ENCODE data around the gene AP3S1. TPM values are rescaled to one million over a fixed set of nuclear protein-coding genes. Genes with fewer than 3 reads are reported as not detected.

The AP3S1 gene
- total RNA-seq: 84.7 and 96.2 TPM in 2 replicates

DNA sequence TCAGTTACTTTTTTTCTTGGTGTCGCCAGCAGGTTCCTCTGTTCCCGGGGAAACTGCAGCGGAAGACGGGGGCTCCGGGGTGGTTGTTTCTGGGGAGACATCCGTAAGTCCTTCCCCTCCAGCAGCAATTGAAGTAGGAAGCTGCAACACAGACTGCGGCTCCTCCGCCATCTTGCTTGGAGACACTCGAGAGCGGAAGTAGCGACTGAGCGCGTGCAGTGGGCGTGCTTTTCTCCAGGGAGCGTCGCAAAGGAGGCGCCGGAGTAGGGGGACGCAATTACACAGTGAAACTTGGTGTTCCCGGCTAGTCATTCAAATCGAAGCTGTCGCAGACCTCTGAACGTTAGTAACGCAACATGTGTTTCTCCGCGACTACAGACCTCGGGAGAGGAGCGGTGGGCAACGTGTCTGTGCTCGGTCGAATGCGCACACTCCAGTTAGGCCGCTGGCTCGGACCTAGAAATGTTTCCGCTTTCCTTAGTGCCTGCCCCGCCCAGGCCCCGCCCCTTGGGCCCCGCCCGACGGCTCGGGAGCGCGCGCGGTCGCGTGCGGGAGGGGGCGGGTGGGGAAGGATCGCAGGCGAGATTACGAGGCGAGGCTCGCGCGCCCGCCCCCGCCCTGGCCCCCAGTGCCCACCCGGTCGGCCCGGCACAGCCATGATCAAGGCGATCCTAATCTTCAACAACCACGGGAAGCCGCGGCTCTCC is at the start of gene AP3S1, which contains the start of gene ATG12:
Gene AP3S1, plus strand, starts transcription at position 554 of the 707 bp plus-strand sequence. Its CDS starts 103 bp downstream, at position 657.
Gene ATG12, minus strand, starts transcription at position 184 of the 707 bp plus-strand sequence. Its CDS starts 13 bp downstream, at position 171.

DNA sequence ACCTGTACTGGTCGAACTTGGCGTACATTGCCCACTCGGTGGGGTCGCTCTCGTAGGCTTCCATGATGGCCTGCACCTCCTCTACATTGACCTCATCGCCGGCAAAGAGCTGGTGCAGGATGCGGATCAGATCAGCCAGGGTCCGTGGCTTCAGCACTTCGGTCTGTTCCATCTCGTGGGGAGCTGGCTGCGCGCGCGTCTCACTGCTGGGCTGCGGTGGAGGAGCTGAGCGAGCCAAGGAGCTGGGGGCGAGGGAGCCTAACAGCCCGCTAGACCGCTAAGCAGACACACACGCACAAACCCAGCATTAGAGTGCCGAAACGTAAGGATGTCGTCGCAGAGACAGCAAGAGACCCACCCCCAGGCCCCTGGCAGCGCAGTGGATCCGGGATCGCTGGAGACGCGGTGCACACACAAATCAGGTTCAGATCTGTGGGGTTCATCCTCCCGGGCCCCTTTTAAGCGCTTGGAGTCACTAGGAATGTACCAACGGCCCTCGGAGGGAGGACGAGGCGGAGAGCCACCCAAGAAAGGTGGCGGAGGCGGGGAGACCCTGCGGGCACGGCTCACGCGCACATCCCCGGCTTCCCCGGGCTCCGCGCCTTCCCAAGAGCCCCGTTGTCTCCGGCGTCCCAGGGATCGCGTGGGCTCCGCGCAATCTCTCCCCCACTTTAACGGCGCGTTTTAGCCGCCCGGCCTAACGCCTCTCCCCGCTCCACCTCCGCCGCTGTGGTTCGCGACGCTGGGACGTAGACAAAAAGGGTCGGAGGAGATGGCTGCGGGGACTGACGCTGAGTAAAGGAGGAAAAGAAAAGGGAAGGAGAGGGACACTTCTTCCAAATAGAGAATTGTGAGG is 25.3 kb upstream of the AP3S1 start, which contains the start of gene CDO1:
Gene CDO1, minus strand, starts transcription at position 434 of the 856 bp plus-strand sequence. Its CDS starts 262 bp downstream, at position 172.

DNA sequence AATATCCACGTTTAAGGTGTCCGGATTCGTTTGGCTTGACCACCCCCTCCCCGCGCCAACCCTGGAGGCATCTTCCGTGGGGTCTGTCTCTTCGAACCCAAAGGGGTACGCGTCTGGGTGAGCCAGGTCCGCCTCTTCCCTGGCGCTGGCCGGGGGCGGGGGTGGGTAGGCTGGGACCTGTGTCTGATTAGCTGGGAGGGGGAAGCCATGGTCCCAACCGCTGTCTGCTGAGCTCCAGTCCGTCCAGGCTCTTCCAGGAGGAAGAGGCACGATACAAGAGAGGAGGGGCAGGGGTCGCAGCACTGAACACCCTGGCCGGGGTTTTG is 120.5 kb downstream of the AP3S1 start, which contains the start of gene LVRN:
Gene LVRN, plus strand, starts transcription at position 237 of the 326 bp plus-strand sequence. CDS start 143 bp downstream, outside the sequence.

Other genes with a start within 250 kb of the AP3S1 start
- 1.1 and 9.7 TPM in 2 replicates for gene TICAM2, start 239.5 kb upstream of the AP3S1 start, total RNA-seq
- gene TMED7, start 215.9 kb upstream of the AP3S1 start, total RNA-seq: 250 and 283 TPM in 2 replicates
- 1.3 and 6.0 TPM in 2 replicates for gene CDO1, start 25.3 kb upstream of the AP3S1 start, total RNA-seq
- 67.3 and 86.9 TPM in 2 replicates for gene ATG12, start 370 bp upstream of the AP3S1 start, total RNA-seq
- 0.66 and 1.4 TPM in 2 replicates for gene LVRN, start 120.5 kb downstream of the AP3S1 start, total RNA-seq
- gene ARL14EPL, start 190.5 kb downstream of the AP3S1 start, total RNA-seq: not detected in 2 replicates
- gene COMMD10, start 243.1 kb downstream of the AP3S1 start, total RNA-seq: 21.2 and 38.5 TPM in 2 replicates

Measured in placental pericyte (primary cell).